ENCODE measurements around the gene USP1.

The USP1 gene

DNA sequence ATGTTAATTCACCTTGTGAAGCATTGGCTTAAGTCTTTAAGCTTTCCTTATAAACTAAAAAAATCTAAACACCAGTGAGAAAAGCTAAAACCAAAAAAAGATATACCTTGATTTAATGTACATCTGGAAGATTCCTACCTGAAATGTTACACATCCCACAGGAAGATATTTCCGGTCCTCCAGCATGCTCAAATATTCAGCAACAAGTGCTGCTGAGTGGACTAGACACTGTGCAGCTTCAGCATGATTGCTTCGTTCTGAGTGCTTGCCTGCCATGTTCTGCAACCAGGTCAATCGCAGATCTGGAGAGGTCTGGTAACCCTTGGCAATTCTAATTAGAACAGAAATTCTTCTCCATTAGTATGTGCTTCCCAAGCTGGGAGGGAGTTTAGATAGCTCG is 57.3 kb downstream of the USP1 start:
- no peak overlapping the region for H3K4me3 Mint-ChIP-seq

GRCh38 chr1:62500210-62500609 is 63.4 kb downstream of the USP1 start:
- Mint-ChIP-seq H3K4me3 (no peak overlapping the region), H3K9me3 (ENCODE audit: low read depth) (no peaks in the 10 kb centered on the region), H3K27ac (no peak overlapping the region), H3K4me1 (ENCODE audit: low read depth) (no peaks in the 10 kb centered on the region), H3K36me3 (peaks cover 2% of the 10 kb centered on the region), H3K27me3 (no peaks in the 10 kb centered on the region)

More for the DNA sequence above, 57.3 kb downstream of the USP1 start:
- H3K27me3 Mint-ChIP-seq, result no peaks in the 10 kb centered on the region
- peaks cover 8% of the 10 kb centered on the region for H3K36me3 Mint-ChIP-seq
- H3K4me1 Mint-ChIP-seq (ENCODE audit: low read depth), result no peaks in the 10 kb centered on the region
- no peak overlapping the region for H3K27ac Mint-ChIP-seq
- no peaks in the 10 kb centered on the region for H3K9me3 Mint-ChIP-seq (ENCODE audit: low read depth)

Measured in activated naive CD8-positive, alpha-beta T cell (primary cell).